ENCODE data around the gene SLC25A44.

SLC25A44 gene

DNA sequence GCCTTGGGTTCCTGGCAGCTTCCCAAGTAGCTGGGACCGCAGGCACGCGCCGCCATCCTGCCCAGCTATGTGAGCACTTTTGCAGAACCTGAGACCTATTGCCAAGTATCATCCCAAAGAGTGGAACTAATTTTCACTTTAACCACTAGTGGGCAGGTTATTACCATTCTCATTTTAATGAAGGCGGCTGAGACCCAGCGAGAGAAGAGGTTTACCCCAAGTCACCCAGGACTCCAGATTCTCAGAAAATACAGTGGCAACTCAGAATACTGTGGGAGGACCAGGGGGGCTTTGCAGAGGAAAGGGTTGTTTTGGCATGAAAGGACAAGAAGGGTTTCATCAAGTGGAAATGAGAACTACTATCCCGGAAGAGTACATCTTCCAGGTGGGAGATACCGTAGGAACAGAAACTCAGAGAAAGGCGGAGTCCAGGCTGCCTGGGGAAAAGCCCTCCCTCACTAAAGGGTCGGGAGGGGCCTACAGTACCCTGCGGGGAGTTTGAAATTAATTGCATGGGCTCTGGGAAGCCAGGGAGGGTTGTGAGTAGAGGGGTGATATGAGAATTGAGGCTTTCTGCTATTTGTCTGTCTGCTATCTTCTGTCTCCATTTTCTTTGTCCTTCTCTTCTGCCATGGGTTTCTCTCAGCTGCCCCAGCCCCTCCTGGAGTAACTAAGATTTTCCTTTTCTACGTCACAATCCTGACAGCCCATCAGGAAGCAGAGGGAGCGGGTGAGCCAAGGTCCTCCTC, 47.7 kb upstream of the SLC25A44 start:
- no peaks in the 10 kb centered on the region for H3K9me2 ChIP-seq (replicated peaks; ENCODE audit: low read depth, low read length)
- no peaks in the 10 kb centered on the region for H4K20me1 ChIP-seq (ENCODE audit: insufficient read depth, low read length, poor library complexity, severe bottlenecking)
- H3K9me3 ChIP-seq (ENCODE audit: insufficient read depth, low read depth, low read length): no peaks in the 10 kb centered on the region
- peak overlapping the region; percentile 78 for H2AFZ ChIP-seq (ENCODE audit: low read length)
- H3K9ac ChIP-seq (ENCODE audit: low read depth, low read length, poor library complexity, severe bottlenecking): peak overlapping the region; percentile 24
- H3K27me3 ChIP-seq (ENCODE audit: insufficient read depth, low read length, poor library complexity, severe bottlenecking): no peaks in the 10 kb centered on the region
- TF ChIP-seq, protein P1, sequence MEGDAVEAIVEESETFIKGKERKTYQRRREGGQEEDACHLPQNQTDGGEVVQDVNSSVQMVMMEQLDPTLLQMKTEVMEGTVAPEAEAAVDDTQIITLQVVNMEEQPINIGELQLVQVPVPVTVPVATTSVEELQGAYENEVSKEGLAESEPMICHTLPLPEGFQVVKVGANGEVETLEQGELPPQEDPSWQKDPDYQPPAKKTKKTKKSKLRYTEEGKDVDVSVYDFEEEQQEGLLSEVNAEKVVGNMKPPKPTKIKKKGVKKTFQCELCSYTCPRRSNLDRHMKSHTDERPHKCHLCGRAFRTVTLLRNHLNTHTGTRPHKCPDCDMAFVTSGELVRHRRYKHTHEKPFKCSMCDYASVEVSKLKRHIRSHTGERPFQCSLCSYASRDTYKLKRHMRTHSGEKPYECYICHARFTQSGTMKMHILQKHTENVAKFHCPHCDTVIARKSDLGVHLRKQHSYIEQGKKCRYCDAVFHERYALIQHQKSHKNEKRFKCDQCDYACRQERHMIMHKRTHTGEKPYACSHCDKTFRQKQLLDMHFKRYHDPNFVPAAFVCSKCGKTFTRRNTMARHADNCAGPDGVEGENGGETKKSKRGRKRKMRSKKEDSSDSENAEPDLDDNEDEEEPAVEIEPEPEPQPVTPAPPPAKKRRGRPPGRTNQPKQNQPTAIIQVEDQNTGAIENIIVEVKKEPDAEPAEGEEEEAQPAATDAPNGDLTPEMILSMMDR (conservative IDR thresholded peaks at IDR 0.05; ENCODE audit: low read length): peak; percentile 82
- no peak for TF ChIP-seq EZH2phosphoT487 (IDR thresholded peaks at IDR 0.05; ENCODE audit: borderline replicate concordance)
- H3K4me3 ChIP-seq (ENCODE audit: low read length, poor library complexity, severe bottlenecking): peak overlapping the region; percentile 16
- no peaks in the 10 kb centered on the region for H3F3A ChIP-seq (ENCODE audit: low read depth)
- H3K79me2 ChIP-seq (ENCODE audit: insufficient read depth, low read length): no peaks in the 10 kb centered on the region
- peak overlapping the region; percentile 54 for H3K4me2 ChIP-seq (ENCODE audit: low read depth, low read length, poor library complexity, severe bottlenecking)
- H3K36me3 ChIP-seq (ENCODE audit: insufficient read depth, low read length): no peaks in the 10 kb centered on the region
- peaks cover 25% of the 10 kb centered on the region for H3K4me1 ChIP-seq (ENCODE audit: insufficient read depth, low read length, poor library complexity, severe bottlenecking)

DNA sequence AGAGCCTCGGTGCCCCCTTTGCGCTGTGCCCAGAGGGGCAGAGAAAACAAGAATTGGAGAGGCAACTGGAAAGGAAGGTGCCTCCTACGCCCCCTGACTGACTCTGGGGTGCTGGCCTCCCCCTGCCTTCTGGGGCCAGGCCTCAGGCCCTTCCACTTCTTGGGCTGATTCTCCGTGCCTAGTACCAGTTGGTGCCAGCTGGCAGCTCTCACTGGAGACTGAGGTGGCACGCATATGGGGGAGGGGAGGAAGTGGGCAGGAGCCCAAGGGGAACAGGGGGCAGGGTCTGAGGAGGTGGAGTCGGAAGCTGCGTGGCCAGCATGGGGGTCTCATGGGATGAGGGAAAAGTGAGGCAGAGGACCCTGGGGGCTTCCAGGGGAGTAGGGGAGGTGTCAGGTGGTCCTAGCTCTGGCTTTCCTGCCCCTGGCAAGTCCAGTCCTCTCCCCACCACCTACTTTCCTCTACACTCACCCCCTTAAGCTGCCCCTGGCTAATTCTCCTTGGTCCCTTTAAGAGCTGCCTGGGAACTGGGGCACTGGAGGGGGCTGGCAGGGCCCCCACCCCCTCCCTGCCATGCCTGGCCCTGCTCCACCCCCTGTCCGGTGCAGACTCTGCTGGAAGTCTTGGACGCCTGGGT, 47.0 kb upstream of the SLC25A44 start:
- Histone ChIP-seq H3K27me3 (ENCODE audit: insufficient read depth, low read length, poor library complexity, severe bottlenecking) (no peaks in the 10 kb centered on the region), H3K4me3 (ENCODE audit: low read length, poor library complexity, severe bottlenecking) (peak overlapping the region; percentile 16), H3K36me3 (ENCODE audit: insufficient read depth, low read length) (no peaks in the 10 kb centered on the region), H3K4me1 (ENCODE audit: insufficient read depth, low read length, poor library complexity, severe bottlenecking) (peaks cover 25% of the 10 kb centered on the region), H3K4me2 (ENCODE audit: low read depth, low read length, poor library complexity, severe bottlenecking) (peak overlapping the region; percentile 54), H3K9me2 (replicated peaks; ENCODE audit: low read depth, low read length) (no peaks in the 10 kb centered on the region), H2AFZ (ENCODE audit: low read length) (peak overlapping the region; percentile 78), H3K9ac (ENCODE audit: low read depth, low read length, poor library complexity, severe bottlenecking) (peak overlapping the region; percentile 24), H3F3A (ENCODE audit: low read depth) (no peaks in the 10 kb centered on the region), H3K79me2 (ENCODE audit: insufficient read depth, low read length) (no peaks in the 10 kb centered on the region), H4K20me1 (ENCODE audit: insufficient read depth, low read length, poor library complexity, severe bottlenecking) (no peaks in the 10 kb centered on the region), H3K9me3 (ENCODE audit: insufficient read depth, low read depth, low read length) (no peaks in the 10 kb centered on the region)
- TF ChIP-seq, protein P1 (conservative IDR thresholded peaks at IDR 0.05; ENCODE audit: low read length): no peak
- TF ChIP-seq EZH2phosphoT487 (IDR thresholded peaks at IDR 0.05; ENCODE audit: borderline replicate concordance): no peak

DNA sequence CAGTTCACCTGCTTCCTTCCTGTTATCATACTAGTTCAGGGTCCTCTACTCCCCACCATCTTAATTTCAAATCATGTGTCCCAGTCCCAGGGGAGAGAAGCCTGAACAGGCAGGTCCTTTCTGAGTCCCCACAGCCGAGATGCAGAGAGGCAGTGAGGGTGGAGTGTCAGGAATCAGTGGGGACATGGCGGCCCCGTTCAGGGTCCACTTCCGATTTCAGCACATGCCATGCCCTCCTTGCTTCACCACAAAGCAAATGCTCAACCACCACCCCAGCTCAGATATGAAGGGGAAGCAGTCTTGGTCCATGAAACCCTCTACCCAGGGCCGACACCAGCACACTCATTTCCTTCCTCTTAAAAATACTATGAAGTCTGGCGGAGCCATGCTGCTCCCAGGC, 45.7 kb upstream of the SLC25A44 start:
- Histone ChIP-seq H3K4me2 (ENCODE audit: low read depth, low read length, poor library complexity, severe bottlenecking) (peak overlapping the region; percentile 7), H3K36me3 (ENCODE audit: insufficient read depth, low read length) (no peaks in the 10 kb centered on the region), H3K4me3 (ENCODE audit: low read length, poor library complexity, severe bottlenecking) (no peak overlapping the region), H3K79me2 (ENCODE audit: insufficient read depth, low read length) (no peaks in the 10 kb centered on the region), H3K9ac (ENCODE audit: low read depth, low read length, poor library complexity, severe bottlenecking) (peak overlapping the region; percentile 27), H3F3A (ENCODE audit: low read depth) (no peaks in the 10 kb centered on the region), H3K4me1 (ENCODE audit: insufficient read depth, low read length, poor library complexity, severe bottlenecking) (peaks cover 25% of the 10 kb centered on the region), H2AFZ (ENCODE audit: low read length) (peak overlapping the region; percentile 70), H3K9me2 (replicated peaks; ENCODE audit: low read depth, low read length) (no peaks in the 10 kb centered on the region), H4K20me1 (ENCODE audit: insufficient read depth, low read length, poor library complexity, severe bottlenecking) (no peaks in the 10 kb centered on the region), H3K27me3 (ENCODE audit: insufficient read depth, low read length, poor library complexity, severe bottlenecking) (no peaks in the 10 kb centered on the region), H3K9me3 (ENCODE audit: insufficient read depth, low read depth, low read length) (no peaks in the 10 kb centered on the region)
- TF ChIP-seq, protein P1 (conservative IDR thresholded peaks at IDR 0.05; ENCODE audit: low read length): no peak
- no peak for TF ChIP-seq EZH2phosphoT487 (IDR thresholded peaks at IDR 0.05; ENCODE audit: borderline replicate concordance)
